RWPE2 (cell line): ENCODE results near the gene TLR6.
A peak's percentile ranks its signal among the peaks of the same experiment; 100 is the strongest.

ENCODE experiments used
- ATAC-seq: fragments of 200-7000 bp; cut with Tn5 transposase; 3 replicates; pipeline ENCODE4 v1.9.1; 2021; ENCODE audit warnings: low read depth
- DNase-seq: peaks from one replicate; pipeline ENCODE4 v3.0.0-alpha.2; 2020; ENCODE audit warnings: low spot score
- H3K27ac ChIP-seq: fragments of 450-650 bp; 2 replicates; pipeline ENCODE4 v1.5.1; 2017; ENCODE audit warnings: mild to moderate bottlenecking; ENCODE audit not compliant: poor library complexity, severe bottlenecking
- H3K27me3 ChIP-seq: fragments of 250-450 bp; sonication (Bioruptor Pico); 2 replicates; pipeline ENCODE4 v1.5.1; 2021; ENCODE audit warnings: mild to moderate bottlenecking, moderate library complexity; ENCODE audit not compliant: insufficient read depth, poor library complexity, severe bottlenecking
- H3K36me3 ChIP-seq: fragments of 250-450 bp; sonication (Bioruptor Pico); 2 replicates; pipeline ENCODE4 v1.5.1; 2020; ENCODE audit warnings: low read depth, mild to moderate bottlenecking, moderate library complexity
- H3K4me1 ChIP-seq: fragments of 250-450 bp; sonication (Bioruptor Pico); 2 replicates; pipeline ENCODE4 v1.5.1; 2021; ENCODE audit warnings: mild to moderate bottlenecking, moderate library complexity; ENCODE audit not compliant: insufficient read depth, poor library complexity, severe bottlenecking
- H3K4me3 ChIP-seq: fragments of 250-450 bp; sonication (Bioruptor Pico); 2 replicates; pipeline ENCODE4 v1.5.1; 2021; ENCODE audit warnings: mild to moderate bottlenecking, moderate library complexity; ENCODE audit not compliant: severe bottlenecking
- H3K9me3 ChIP-seq: fragments of 250-450 bp; sonication (Bioruptor Pico); 2 replicates; pipeline ENCODE4 v1.5.1; 2021; ENCODE audit warnings: mild to moderate bottlenecking, moderate library complexity; ENCODE audit not compliant: severe bottlenecking
- CTCF ChIP-seq: fragments of 450-650 bp; IDR thresholded peaks from one replicate; pipeline ENCODE4 v1.5.1; 2017; ENCODE audit warnings: mild to moderate bottlenecking, moderate library complexity; ENCODE audit not compliant: poor library complexity, severe bottlenecking

The TLR6 gene

GRCh38 chr4:38891051-38891983 lies 34.7 kb upstream of the TLR6 start:
- Histone ChIP-seq H3K36me3 (peaks cover 60% of the 10 kb centered on the region), H3K9me3 (no peaks in the 10 kb centered on the region), H3K27ac (peak overlapping the region; percentile 83), H3K4me3 (no peak overlapping the region), H3K4me1 (peaks cover 22% of the 10 kb centered on the region), H3K27me3 (no peaks in the 10 kb centered on the region)
- DNase-seq (no peak), ATAC-seq (no peak)
- TF ChIP-seq CTCF = no peak

- peak overlapping the region; percentile 83 for H3K27ac ChIP-seq
- TF ChIP-seq CTCF = no peak
- DNase-seq (no peak), ATAC-seq (peak; percentile 83)
- peaks cover 22% of the 10 kb centered on the region for H3K4me1 ChIP-seq
- H3K4me3 ChIP-seq = no peak overlapping the region
- H3K9me3 ChIP-seq = no peaks in the 10 kb centered on the region
- peaks cover 55% of the 10 kb centered on the region for H3K36me3 ChIP-seq
- H3K27me3 ChIP-seq = no peaks in the 10 kb centered on the region
Observed at GRCh38 chr4:38889143-38889542, 32.5 kb upstream of the TLR6 start.

DNA sequence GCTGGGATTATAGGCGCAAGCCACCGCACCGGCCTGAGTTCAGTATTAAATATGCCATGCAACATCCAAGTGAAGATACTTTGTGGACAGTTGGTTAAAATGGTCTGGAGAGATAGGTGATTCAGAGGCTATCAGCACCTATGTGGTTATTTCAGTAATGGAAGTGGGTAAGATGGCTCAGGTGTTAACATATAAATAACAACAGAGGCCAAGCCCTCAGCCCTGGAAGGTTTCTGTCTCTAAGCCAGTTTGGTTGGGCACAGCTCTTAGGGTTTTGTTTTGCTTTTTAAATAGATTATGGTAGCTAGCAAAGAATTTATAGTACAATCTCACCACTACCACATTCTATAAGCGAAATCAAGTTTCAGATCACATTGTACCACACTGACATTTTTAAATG lies 27.6 kb upstream of the TLR6 start:
- peaks cover 9% of the 10 kb centered on the region for H3K4me1 ChIP-seq
- no peak for TF ChIP-seq CTCF
- no peaks in the 10 kb centered on the region for H3K27me3 ChIP-seq
- no peak overlapping the region for H3K4me3 ChIP-seq
- H3K9me3 ChIP-seq = no peaks in the 10 kb centered on the region
- no peak for ATAC-seq
- H3K36me3 ChIP-seq = peaks cover 48% of the 10 kb centered on the region
- H3K27ac ChIP-seq = no peak overlapping the region
- no peak for DNase-seq

DNA sequence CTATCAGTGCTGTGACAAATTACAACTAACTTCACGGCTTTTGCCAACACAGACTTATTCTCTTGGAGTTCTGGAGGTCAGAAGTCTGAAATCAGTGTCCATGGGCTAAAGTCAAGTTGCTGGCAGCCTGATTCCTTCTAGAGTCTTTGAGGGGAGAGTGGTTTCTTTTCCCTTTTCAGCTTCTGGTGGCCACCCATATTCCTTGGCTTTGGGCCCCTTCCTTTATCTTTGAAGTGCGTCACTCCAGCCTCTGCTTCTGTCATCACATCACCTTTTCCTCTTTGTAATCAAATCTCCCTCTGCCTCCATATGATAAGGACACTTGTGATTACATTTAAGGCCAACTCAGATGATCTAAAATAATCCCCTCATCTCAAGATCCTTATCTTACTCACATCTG lies 20.0 kb upstream of the TLR6 start:
- no peak for ATAC-seq

More for the DNA sequence above, 20.0 kb upstream of the TLR6 start:
- H3K27me3 ChIP-seq = no peaks in the 10 kb centered on the region
- H3K4me1 ChIP-seq = no peaks in the 10 kb centered on the region
- H3K27ac ChIP-seq = no peak overlapping the region
- H3K4me3 ChIP-seq = no peak overlapping the region
- TF ChIP-seq CTCF = no peak
- DNase-seq = no peak
- H3K9me3 ChIP-seq = no peaks in the 10 kb centered on the region
- H3K36me3 ChIP-seq = peaks cover 47% of the 10 kb centered on the region
